Adrenal gland (tissue), 9 donors: ENCODE data around the gene SMIM45.

Experiments
- DNase-seq, 7 donors: peaks; one replicate each; pipeline ENCODE4 v3.0.0-alpha.2; 2019 to 2020
- H3K27ac ChIP-seq, 5 donors: fragments of 200-600 bp; sonication (generic) in 4 of 5; 1 replicate in 3 of 5; 2 replicates in 2 of 5; pipeline versions ENCODE4 v1.5.1 to v1.8.0; 2016 to 2020; ENCODE audit warnings: mild to moderate bottlenecking in 1 of 5
- H3K27me3 ChIP-seq: fragments of 200-600 bp; 2 replicates; pipeline ENCODE4 v1.8.0; 2021
- H3K36me3 ChIP-seq, 2 donors: fragments of 200-600 bp; replicated peaks in 1 of 2; 1 replicate in 1 of 2; 2 replicates in 1 of 2; pipeline versions ENCODE4 v1.5.1 to v1.8.0; 2018 to 2022
- H3K4me1 ChIP-seq, 2 donors: fragments of 200-600 bp; replicated peaks in 1 of 2; 1 replicate in 1 of 2; 2 replicates in 1 of 2; pipeline versions ENCODE4 v1.5.1 to v1.8.0; 2018 to 2021
- H3K4me3 ChIP-seq, 4 donors: fragments of 200-600 bp; sonication (generic) in 3 of 4; one replicate each; pipeline ENCODE4 v1.5.1; 2016 to 2018
- H3K9me3 ChIP-seq, 3 donors: fragments of 200-600 bp; sonication (generic) in 1 of 3; replicated peaks in 1 of 3; 1 replicate in 2 of 3; 2 replicates in 1 of 3; pipeline versions ENCODE4 v1.5.1 to v1.8.0; 2016 to 2021
- CTCF ChIP-seq, 6 experiments: fragments of 450-650 bp in 4 of 6; fragments of 200-600 bp in 2 of 6; sonication (generic) in 1 of 6; IDR thresholded peaks; 1 replicate in 5 of 6; 2 replicates in 1 of 6; pipeline versions ENCODE4 v1.5.1 to v1.8.0; 2016 to 2021; ENCODE audit warnings: antibody characterized with exemption in 6 of 6, mild to moderate bottlenecking in 2 of 6, moderate library complexity in 1 of 6
- POLR2A ChIP-seq, 2 donors: fragments of 450-650 bp; IDR thresholded peaks; one replicate each; pipeline ENCODE4 v1.6.1; 2017; ENCODE audit warnings: antibody characterized with exemption in 2 of 2, mild to moderate bottlenecking in 2 of 2, moderate library complexity in 1 of 2
- WGBS, 4 donors: extraction: QIAGEN DNeasy Blood & Tissue Kit in 2 of 4; methylation state at CpG; one replicate each; pipeline versions ENCODE4 v1.1.5 to v1.1.7; 2013 to 2017; 5-methylcytosine and 5-hydroxymethylcytosine counted together
- intact Hi-C, 2 donors: fragments of 100-400 bp; cut with DNase I; formaldehyde crosslinking; loops; one replicate each; pipeline versions ENCODE4 v1.14.1 to v1.15.0; 2022 to 2023
- donor health status: healthy with polysubstance abuse.
- donor health status: Bipolar disorder and iron deficiency.
- donor health status: DM: yes; HTN: yes; CAD: no.
- donor health status: DM: no; HTN: no; CAD: no.
- donor health status: DM: no; HTN: no; CAD: no.

SMIM45 gene

GRCh38 chr22:41975299-41976069 is 23.5 kb downstream of the SMIM45 start:
- no peak for DNase-seq
- Histone ChIP-seq H3K36me3 (no peaks in the 10 kb centered on the region), H3K4me1 (no peaks in the 10 kb centered on the region), H3K4me3 (no peak overlapping the region), H3K27ac (no peak overlapping the region), H3K9me3 (no peaks in the 10 kb centered on the region), H3K27me3 (peaks cover 23% of the 10 kb centered on the region)
- 60 to 68% (median 64%) methylated on average over 12 of the region's 12 CpGs for WGBS, 4 donors
- intact Hi-C loops, result loop anchor here in 1 of 2 donors (10.0 kb wide), 1 partner anchor 459 kb away; the partner anchor contains the start of gene NFAM1
- TF ChIP-seq CTCF (IDR thresholded peaks at IDR 0.05) (no peak), POLR2A (IDR thresholded peaks at IDR 0.05) (no peak)

DNA sequence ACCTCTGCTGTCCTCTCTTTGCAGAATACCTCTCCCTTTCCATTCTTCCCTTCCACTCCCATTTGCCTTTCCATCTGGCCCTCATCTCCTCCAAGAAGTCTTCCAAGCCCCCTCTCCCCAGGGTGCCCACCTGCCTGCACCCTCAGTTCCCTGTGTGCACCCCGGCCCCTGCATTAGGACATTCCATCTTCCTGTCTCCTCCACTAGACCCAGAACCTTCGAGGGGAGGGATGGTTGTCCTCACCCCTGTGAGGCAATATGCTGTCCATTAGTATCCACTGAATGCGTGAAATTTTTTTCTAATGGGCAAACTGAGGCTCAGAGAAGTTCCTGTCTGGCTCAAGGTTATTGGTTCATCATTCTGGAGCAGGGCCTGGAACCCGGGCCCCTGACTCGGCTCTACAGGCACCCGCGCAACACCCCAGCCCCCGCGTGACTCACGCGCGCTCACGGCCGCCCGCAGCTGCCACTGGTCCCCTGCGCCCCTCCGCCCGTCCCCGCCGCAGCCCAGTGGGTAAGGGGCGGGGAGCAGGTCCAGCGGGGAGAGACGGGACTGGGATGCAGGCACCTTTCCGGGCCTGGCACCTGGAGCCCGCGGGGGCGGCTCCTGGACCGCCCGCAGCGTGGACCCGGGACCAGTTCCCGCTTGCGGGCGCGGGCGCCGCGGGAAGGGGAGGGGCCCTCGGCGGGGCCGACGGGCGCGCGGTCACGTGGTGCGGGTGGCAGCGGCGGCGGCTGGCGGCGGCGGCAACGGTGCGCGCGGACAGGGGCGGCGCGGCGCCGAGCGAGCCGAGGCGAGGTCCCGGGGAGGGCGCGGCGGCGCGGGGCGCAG is 24.3 kb downstream of the SMIM45 start:
- intact Hi-C loops, result loop anchor here in 1 of 2 donors (10.0 kb wide), 1 partner anchor 459 kb away; the partner anchor contains the start of gene NFAM1
- Histone ChIP-seq H3K4me1 (no peaks in the 10 kb centered on the region), H3K36me3 (no peaks in the 10 kb centered on the region), H3K9me3 (no peaks in the 10 kb centered on the region), H3K27me3 (peaks cover 23% of the 10 kb centered on the region), H3K27ac (no peak overlapping the region), H3K4me3 (peak overlapping the region in 1 of 4 donors; percentile 68)
- peak in 3 of 7 donors; percentile 31 to 48 (median 33) for DNase-seq
- TF ChIP-seq POLR2A (IDR thresholded peaks at IDR 0.05), result no peak
- no peak for TF ChIP-seq CTCF (IDR thresholded peaks at IDR 0.05)
- WGBS, 4 donors, result 2 to 13% (median 5%) methylated on average over 9 to 70 of the region's 72 CpGs

DNA sequence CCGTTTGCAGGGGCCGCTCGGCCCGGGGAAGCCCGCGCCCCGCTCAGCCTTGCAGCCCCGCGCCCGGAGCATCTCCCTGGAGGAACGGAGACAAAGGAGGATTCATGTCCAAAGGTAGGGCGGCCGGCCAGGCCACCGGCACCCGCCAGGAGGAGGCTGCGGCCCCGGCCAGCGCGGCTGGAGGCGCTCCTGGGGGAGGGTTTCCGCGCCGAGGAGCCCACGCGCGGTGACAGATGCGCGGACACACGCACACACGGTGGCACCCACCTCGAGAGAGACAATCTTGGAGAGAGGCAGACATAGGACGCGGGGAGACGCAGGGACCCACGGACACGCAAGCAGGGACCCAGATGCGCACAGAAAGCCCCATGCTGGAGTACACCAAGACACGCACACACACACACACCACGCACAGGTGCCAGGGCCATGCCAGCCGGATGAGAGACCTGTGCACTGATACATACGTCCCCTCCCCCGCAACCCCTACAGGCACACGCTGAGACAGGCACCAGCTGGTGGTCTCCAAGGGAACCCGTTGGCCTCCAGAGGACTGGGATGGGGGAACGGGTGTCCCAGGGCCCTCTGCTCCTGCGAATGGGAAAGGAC is 25.1 kb downstream of the SMIM45 start:
- Histone ChIP-seq H3K4me3 (peak overlapping the region in 1 of 4 donors; percentile 68), H3K27me3 (peaks cover 23% of the 10 kb centered on the region), H3K36me3 (no peaks in the 10 kb centered on the region), H3K27ac (no peak overlapping the region), H3K4me1 (no peaks in the 10 kb centered on the region), H3K9me3 (no peaks in the 10 kb centered on the region)
- WGBS, 4 donors, result 0 to 20% (median 5%) methylated on average over 1 to 46 of the region's 46 CpGs
- intact Hi-C loops, result loop anchor here in 1 of 2 donors (10.0 kb wide), 1 partner anchor 458 kb away; the partner anchor contains the start of gene NFAM1
- no peak for TF ChIP-seq CTCF (IDR thresholded peaks at IDR 0.05)
- TF ChIP-seq POLR2A (IDR thresholded peaks at IDR 0.05), result no peak
- DNase-seq, result no peak

GRCh38 chr22:41978732-41979131 is 26.8 kb downstream of the SMIM45 start:
- H3K27ac ChIP-seq, result no peak overlapping the region
- DNase-seq, result no peak

More at GRCh38 chr22:41978732-41979131, 26.8 kb downstream of the SMIM45 start:
- intact Hi-C loops, result loop anchor here in 1 of 2 donors (10.0 kb wide), 1 partner anchor 456 kb away; the partner anchor contains the start of gene NFAM1
- H3K27me3 ChIP-seq, result peaks cover 17% of the 10 kb centered on the region
- H3K36me3 ChIP-seq, result no peaks in the 10 kb centered on the region
- no peak for TF ChIP-seq CTCF (IDR thresholded peaks at IDR 0.05)
- TF ChIP-seq POLR2A (IDR thresholded peaks at IDR 0.05), result no peak
- 100% methylated on average over 1 of the region's 1 CpG for WGBS, 4 donors
- H3K4me3 ChIP-seq, result no peak overlapping the region
- no peaks in the 10 kb centered on the region for H3K4me1 ChIP-seq
- H3K9me3 ChIP-seq, result no peaks in the 10 kb centered on the region
